MM.1S (cell line): ENCODE results near the gene CNTNAP4.

ENCODE experiments used
- DNase-seq: peaks from one replicate; pipeline ENCODE4 v3.0.0-alpha.2; 2015
- H2AFZ ChIP-seq: fragments of 300-600 bp; sonication (generic); 2 replicates; pipeline ENCODE4 v1.6.0; 2016; ENCODE audit warnings: antibody characterized with exemption, low read length
- H3F3A ChIP-seq: fragments of 300-600 bp; sonication (generic); 2 replicates; pipeline ENCODE4 v1.6.1; 2016; ENCODE audit warnings: mild to moderate bottlenecking, antibody characterized with exemption, low read length, moderate library complexity, mixed read lengths; ENCODE audit not compliant: insufficient read depth
- H3K27ac ChIP-seq: fragments of 300-600 bp; sonication (generic); 2 replicates; pipeline ENCODE4 v1.5.1; 2016; ENCODE audit warnings: mild to moderate bottlenecking, low read length
- H3K27me3 ChIP-seq: fragments of 300-600 bp; sonication (generic); replicated peaks from 2 replicates; pipeline ENCODE4 v1.6.0; 2016; ENCODE audit warnings: low read length; ENCODE audit not compliant: insufficient read depth
- H3K36me3 ChIP-seq: fragments of 300-600 bp; sonication (generic); replicated peaks from 2 replicates; pipeline ENCODE4 v1.6.1; 2016; ENCODE audit warnings: mild to moderate bottlenecking, low read length, mixed read lengths; ENCODE audit not compliant: insufficient read depth
- H3K4me1 ChIP-seq: fragments of 300-600 bp; sonication (generic); 2 replicates; pipeline ENCODE4 v1.6.1; 2016; ENCODE audit warnings: low read length, mixed read lengths
- H3K4me2 ChIP-seq: fragments of 300-600 bp; sonication (generic); 2 replicates; pipeline ENCODE4 v1.6.0; 2016; ENCODE audit warnings: low read depth, low read length
- H3K4me3 ChIP-seq: fragments of 300-600 bp; sonication (generic); 2 replicates; pipeline ENCODE4 v1.5.1; 2016; ENCODE audit warnings: low read length, mixed read lengths
- H3K79me2 ChIP-seq: fragments of 300-600 bp; sonication (generic); 2 replicates; pipeline ENCODE4 v1.6.1; 2016; ENCODE audit warnings: mixed run types, low read length, mixed read lengths
- H3K9ac ChIP-seq: fragments of 300-600 bp; sonication (generic); 2 replicates; pipeline ENCODE4 v1.6.1; 2016; ENCODE audit warnings: low read length, mixed read lengths
- H3K9me2 ChIP-seq: fragments of 300-600 bp; sonication (generic); replicated peaks from 2 replicates; pipeline ENCODE4 v1.6.1; 2016; ENCODE audit warnings: mild to moderate bottlenecking, low read length, mixed read lengths; ENCODE audit not compliant: insufficient read depth
- H3K9me3 ChIP-seq: fragments of 300-600 bp; sonication (generic); replicated peaks from 2 replicates; pipeline ENCODE4 v1.6.1; 2016; ENCODE audit warnings: mild to moderate bottlenecking, low read length, mixed read lengths; ENCODE audit not compliant: insufficient read depth
- H4K20me1 ChIP-seq: fragments of 300-600 bp; sonication (generic); 2 replicates; pipeline ENCODE4 v1.6.1; 2016; ENCODE audit warnings: mild to moderate bottlenecking, low read length, moderate library complexity, mixed read lengths; ENCODE audit not compliant: insufficient read depth
- CTCF ChIP-seq: fragments of 300-600 bp; sonication (generic); IDR thresholded peaks from 2 replicates; pipeline ENCODE4 v1.5.1; 2016; ENCODE audit warnings: antibody characterized with exemption, low read length, mixed read lengths
- EZH2 ChIP-seq: fragments of 300-600 bp; sonication (generic); optimal IDR thresholded peaks from 2 replicates; pipeline ENCODE3; 2017; ENCODE audit warnings: low read depth, mild to moderate bottlenecking, antibody characterized with exemption, low read length, mixed read lengths
- EZH2phosphoT487 ChIP-seq: fragments of 300-600 bp; sonication (generic); IDR thresholded peaks from 2 replicates; pipeline ENCODE4 v1.6.1; 2018; ENCODE audit warnings: antibody characterized with exemption, low read length

CNTNAP4 gene

GRCh38 chr16:76444832-76445231, 167.6 kb downstream of the CNTNAP4 start:
- Histone ChIP-seq H3K9me2 (no peaks in the 10 kb centered on the region), H2AFZ (no peak overlapping the region), H3K9me3 (no peaks in the 10 kb centered on the region), H3K27me3 (no peaks in the 10 kb centered on the region), H3K4me3 (no peak overlapping the region), H3K36me3 (no peaks in the 10 kb centered on the region), H3K9ac (no peak overlapping the region), H3K4me2 (no peak overlapping the region), H3K79me2 (no peaks in the 10 kb centered on the region), H3K4me1 (no peaks in the 10 kb centered on the region), H3F3A (no peaks in the 10 kb centered on the region), H3K27ac (no peak overlapping the region), H4K20me1 (no peaks in the 10 kb centered on the region)
- TF ChIP-seq EZH2phosphoT487 (no peak), EZH2 (no peak), CTCF (no peak)
- DNase-seq = no peak

GRCh38 chr16:76445815-76446214, 168.6 kb downstream of the CNTNAP4 start:
- Histone ChIP-seq H3K27ac (no peak overlapping the region), H3K79me2 (no peaks in the 10 kb centered on the region), H3K36me3 (no peaks in the 10 kb centered on the region), H3K9me3 (no peaks in the 10 kb centered on the region), H3K4me2 (no peak overlapping the region), H3K9me2 (no peaks in the 10 kb centered on the region), H3K4me1 (no peaks in the 10 kb centered on the region), H3K9ac (no peak overlapping the region), H2AFZ (no peak overlapping the region), H3K4me3 (no peak overlapping the region), H3K27me3 (no peaks in the 10 kb centered on the region), H4K20me1 (no peaks in the 10 kb centered on the region), H3F3A (no peaks in the 10 kb centered on the region)
- TF ChIP-seq EZH2phosphoT487 (no peak), EZH2 (no peak), CTCF (no peak)
- DNase-seq = no peak

GRCh38 chr16:76446251-76446650, 169.1 kb downstream of the CNTNAP4 start:
- no peak for TF ChIP-seq EZH2
- no peak for TF ChIP-seq EZH2phosphoT487
- TF ChIP-seq CTCF = no peak
- Histone ChIP-seq H3F3A (no peaks in the 10 kb centered on the region), H2AFZ (no peak overlapping the region), H3K36me3 (no peaks in the 10 kb centered on the region), H3K27ac (no peak overlapping the region), H3K9ac (no peak overlapping the region), H3K9me3 (no peaks in the 10 kb centered on the region), H3K4me3 (no peak overlapping the region), H4K20me1 (no peaks in the 10 kb centered on the region), H3K27me3 (no peaks in the 10 kb centered on the region), H3K9me2 (no peaks in the 10 kb centered on the region), H3K79me2 (no peaks in the 10 kb centered on the region), H3K4me2 (no peak overlapping the region), H3K4me1 (no peaks in the 10 kb centered on the region)
- no peak for DNase-seq
